Heart left ventricle (tissue), 16 donors: ENCODE data around the gene HMX1. TPM values are rescaled to one million over a fixed set of nuclear protein-coding genes. Genes with fewer than 3 reads are reported as not detected.

Experiments
- ATAC-seq, 4 donors: fragments of 200-7000 bp; cut with Tn5 transposase; one replicate each; pipeline ENCODE4 v1.9.1; 2020 to 2022; ENCODE audit warnings: moderate library complexity in 4 of 4, mild to moderate bottlenecking in 3 of 4, moderate number of reproducible peaks in 1 of 4
- DNase-seq, 5 donors: peaks; one replicate each; pipeline ENCODE4 v3.0.0-alpha.2; 2020
- H3K27ac ChIP-seq, 12 donors: fragments of 200-600 bp; sonication (generic) in 4 of 12; one replicate each; pipeline versions ENCODE4 v1.5.0 to v1.8.0; 2016 to 2022; ENCODE audit warnings: mild to moderate bottlenecking in 2 of 12
- H3K27me3 ChIP-seq, 9 donors: fragments of 200-600 bp; sonication (generic) in 2 of 9; one replicate each; pipeline versions ENCODE4 v1.5.1 to v1.8.0; 2016 to 2022; ENCODE audit warnings: mild to moderate bottlenecking in 3 of 9
- H3K36me3 ChIP-seq, 9 donors: fragments of 200-600 bp; sonication (generic) in 2 of 9; one replicate each; pipeline versions ENCODE4 v1.5.0 to v1.8.0; 2018 to 2022; ENCODE audit warnings: mild to moderate bottlenecking in 2 of 9
- H3K4me1 ChIP-seq, 12 donors: fragments of 200-600 bp; sonication (generic) in 4 of 12; one replicate each; pipeline versions ENCODE4 v1.5.0 to v1.8.0; 2016 to 2022; ENCODE audit warnings: mild to moderate bottlenecking in 3 of 12
- H3K4me3 ChIP-seq, 12 donors: fragments of 200-600 bp; sonication (generic) in 4 of 12; one replicate each; pipeline versions ENCODE4 v1.5.0 to v1.8.0; 2017 to 2022; ENCODE audit warnings: mild to moderate bottlenecking in 9 of 12, moderate library complexity in 4 of 12
- H3K9me3 ChIP-seq, 12 donors: fragments of 200-600 bp; sonication (generic) in 4 of 12; one replicate each; pipeline versions ENCODE4 v1.5.0 to v1.8.0; 2016 to 2022; ENCODE audit warnings: mild to moderate bottlenecking in 1 of 12
- CTCF ChIP-seq, 12 donors: fragments of 200-600 bp; sonication (generic) in 4 of 12; IDR thresholded peaks; one replicate each; pipeline versions ENCODE4 v1.5.0 to v1.8.0; 2018 to 2022; ENCODE audit warnings: antibody characterized with exemption in 12 of 12, mild to moderate bottlenecking in 5 of 12
- POLR2A ChIP-seq, 2 donors: fragments of 450-650 bp; IDR thresholded peaks; one replicate each; pipeline ENCODE4 v1.6.1; 2017; ENCODE audit warnings: antibody characterized with exemption in 2 of 2, mild to moderate bottlenecking in 2 of 2, moderate library complexity in 2 of 2
- WGBS, 4 donors: extraction: QIAGEN DNeasy Blood & Tissue Kit in 2 of 4; methylation state at CpG; one replicate each; pipeline versions ENCODE4 v1.1.5 to v1.1.7; 2013 to 2018; 5-methylcytosine and 5-hydroxymethylcytosine counted together
- intact Hi-C, 10 donors: fragments of 100-400 bp; cut with DNase I; formaldehyde crosslinking; loops; one replicate each; pipeline versions ENCODE4 v1.11.1 to v1.14.2; 2022
- polyA plus RNA-seq, 2 donors: library from polyadenylated mRNA; stranded (reverse); fragments of 200-250 nt; gene quantifications; one replicate each; pipeline ENCODE4 v1.2.3, GENCODE V29; 2013
- total RNA-seq, 9 donors: library from RNA; depleted of rRNA in 2 of 9; stranded (reverse); fragments of >200 nt in 2 of 9; fragmentation: NEBNext Ultra II Directional in 3 of 9; extraction: Animal tissue kit (Norgen Biotek cat#: 25700) in 3 of 9; gene quantifications; one replicate each; pipeline versions ENCODE4 v1.1.0 to v1.2.4, GENCODE V29; 2016 to 2023
- donor health status: ischemic (EF 13 %, LVEDD 7.1; RV severe dilation, severe dysfunction).
- donor health status: healthy with polysubstance abuse.
- donor health status: DM: no; HTN: yes; CAD: no.
- donor health status: DM: no; HTN: no; CAD: no.
- donor health status: ischemic (EF 25% LVEDD 6.9; RV normal size, moderate dysfunction).
- donor health status: ischemic (EF 25% LVEDD 5.7; RV mildly dilated, moderate dysfunction).
- donor health status: healthy.
- donor health status: DM: yes; HTN: yes; CAD: no.
- donor health status: ischemic (EF 35%, LVEDD 5.7; RV mildly dilated, moderate dysfunction).
- donor health status: nonischemic (EF 11% LVEDD 7.7; RV severe dilation, severe dysfunction).
- donor health status: DM: yes; HTN: yes; CAD: no.
- donor health status: PGD.
- donor health status: ischemic (EF 29% LVEDD 5.4; RV normal size, mild dysfunction).
- donor health status: nonischemic (EF 23%, LVEDD 6.1; RV moderate dilation, normal function).

The HMX1 gene
- total and polyA plus RNA-seq, 11 donors: 0.25 TPM; not detected in 10

- peaks cover 0 to 13% (median 1%) of the 10 kb centered on the region in 12 donors for H3K9me3 ChIP-seq
- H3K4me1 ChIP-seq: no peaks in the 10 kb centered on the region
- intact Hi-C loops: no loop called here
- no peaks in the 10 kb centered on the region for H3K36me3 ChIP-seq
- H3K4me3 ChIP-seq: no peak overlapping the region
- no peak for ATAC-seq
- WGBS, 4 donors: 71 to 78% (median 75%) methylated on average over 14 of the region's 14 CpGs
- DNase-seq: peak in 2 of 5 donors; percentile 4 to 33
- H3K27ac ChIP-seq: no peak overlapping the region
- TF ChIP-seq POLR2A (IDR thresholded peaks at IDR 0.05) (no peak), CTCF (IDR thresholded peaks at IDR 0.05) (no peak)
- peaks cover 5 to 66% (median 17%) of the 10 kb centered on the region in 9 donors for H3K27me3 ChIP-seq
Observed at GRCh38 chr4:8844976-8845690, 26.5 kb downstream of the HMX1 start.

- Histone ChIP-seq H3K27me3 (peaks cover 0 to 54% (median 14%) of the 10 kb centered on the region in 9 donors), H3K36me3 (no peaks in the 10 kb centered on the region), H3K9me3 (peaks cover 0 to 13% (median 1%) of the 10 kb centered on the region in 12 donors), H3K4me3 (no peak overlapping the region), H3K27ac (no peak overlapping the region), H3K4me1 (no peaks in the 10 kb centered on the region)
- 74 to 82% (median 78%) methylated on average over 3 of the region's 3 CpGs for WGBS, 4 donors
- DNase-seq (no peak), ATAC-seq (no peak)
- TF ChIP-seq CTCF (IDR thresholded peaks at IDR 0.05) (no peak), POLR2A (IDR thresholded peaks at IDR 0.05) (no peak)
- intact Hi-C loops: no loop called here
Observed at GRCh38 chr4:8843597-8843996, 28.0 kb downstream of the HMX1 start.

DNA sequence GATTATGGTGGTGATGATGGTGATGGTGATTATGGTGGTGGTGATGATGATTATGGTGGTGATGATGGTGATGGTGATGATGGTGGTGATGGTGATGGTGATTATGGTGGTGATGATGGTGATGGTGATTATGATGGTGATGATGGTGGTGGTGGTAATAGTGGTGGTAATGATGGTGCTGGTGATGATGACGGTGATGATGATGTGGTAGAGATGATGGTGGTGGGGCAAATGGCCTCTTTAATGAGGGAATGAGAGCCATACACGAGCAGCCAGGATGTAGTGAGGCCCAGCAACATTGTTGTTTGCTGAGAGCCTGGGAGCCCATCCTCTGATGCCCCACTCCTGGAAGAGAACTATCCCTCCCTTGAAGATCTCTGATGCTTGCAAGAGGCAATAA is 29.0 kb downstream of the HMX1 start:
- Histone ChIP-seq H3K4me1 (no peaks in the 10 kb centered on the region), H3K27ac (no peak overlapping the region), H3K4me3 (no peak overlapping the region), H3K36me3 (no peaks in the 10 kb centered on the region), H3K9me3 (peaks cover 0 to 13% (median 1%) of the 10 kb centered on the region in 12 donors), H3K27me3 (peaks cover 0 to 47% (median 10%) of the 10 kb centered on the region in 9 donors)
- 31 to 62% (median 50%) methylated on average over 2 of the region's 2 CpGs for WGBS, 4 donors
- no peak for TF ChIP-seq POLR2A (IDR thresholded peaks at IDR 0.05)
- intact Hi-C loops: no loop called here
- ATAC-seq: no peak
- DNase-seq: no peak

GRCh38 chr4:8841678-8842268 is 29.9 kb downstream of the HMX1 start:
- peaks cover 0 to 13% (median 1%) of the 10 kb centered on the region in 12 donors for H3K9me3 ChIP-seq
- no peaks in the 10 kb centered on the region for H3K4me1 ChIP-seq
- WGBS, 4 donors: 92 to 97% (median 94%) methylated on average over 3 of the region's 3 CpGs
- no peak for ATAC-seq
- H3K4me3 ChIP-seq: no peak overlapping the region
- intact Hi-C loops: no loop called here
- no peak for DNase-seq
- H3K27ac ChIP-seq: no peak overlapping the region
- TF ChIP-seq POLR2A (IDR thresholded peaks at IDR 0.05): no peak
- TF ChIP-seq CTCF (IDR thresholded peaks at IDR 0.05): no peak
- H3K27me3 ChIP-seq: peaks cover 0 to 49% (median 9%) of the 10 kb centered on the region in 9 donors
- H3K36me3 ChIP-seq: no peaks in the 10 kb centered on the region
